Measurements from ENCODE around the gene RPL38. TPM values are rescaled to one million over a fixed set of nuclear protein-coding genes. Genes with fewer than 3 reads are reported as not detected.
A peak's percentile ranks its signal among the peaks of the same experiment; 100 is the strongest.

RPL38 gene
- total and polyA plus RNA-seq, 2 of the 4 experiments (the other 2 are of a cell fraction), result 111 to 527 TPM

DNA sequence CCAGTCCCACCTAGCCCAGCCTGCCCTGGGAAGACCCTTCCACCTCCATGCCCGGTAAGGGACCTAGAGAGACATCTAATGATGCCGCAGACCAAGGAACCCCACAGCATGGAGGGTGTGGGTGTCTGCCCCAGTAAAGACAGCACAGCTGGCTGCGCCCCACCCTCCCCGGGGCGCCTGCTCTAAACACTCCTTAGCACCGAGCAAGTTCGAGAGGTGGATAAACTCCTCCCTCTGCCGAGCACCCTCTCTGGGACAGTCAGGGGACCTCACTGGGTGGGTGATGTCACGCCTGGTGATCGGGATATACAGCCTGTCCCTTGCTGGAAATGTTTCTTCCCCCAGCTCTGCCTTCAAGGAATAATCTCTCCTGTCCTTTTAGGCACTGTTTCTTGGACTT, 53.8 kb downstream of the RPL38 start:
- BruUV-seq (replicated peaks), result no TSS peak
- no peak overlapping the region for H2BK20ac ChIP-seq (ENCODE audit: low read depth, low read length)
- no peak overlapping the region for H4K5ac ChIP-seq (ENCODE audit: low read depth, low read length)
- POLR2A ChIA-PET (ENCODE audit: unreplicated experiment), result no interaction called here
- no peak overlapping the region for H2AK5ac ChIP-seq (ENCODE audit: low read depth, low read length)
- no peak overlapping the region for H2BK5ac ChIP-seq (ENCODE audit: low read depth, low read length, poor library complexity, severe bottlenecking)
- no peak overlapping the region for H3K4ac ChIP-seq (ENCODE audit: low read depth, low read length)
- no peaks in the 10 kb centered on the region for H3K36me3 ChIP-seq (ENCODE audit: control insufficient read depth, insufficient read depth, low read length)
- no peaks in the 10 kb centered on the region for H3K4me1 ChIP-seq (ENCODE audit: control insufficient read depth, insufficient read depth, low read length)
- no peak overlapping the region for H3K14ac ChIP-seq (replicated peaks; ENCODE audit: low read depth, low read length)
- DNase-seq (no peak), ATAC-seq (ENCODE audit: low read depth) (no peak)
- H3K23ac ChIP-seq (ENCODE audit: low read depth, low read length), result no peak overlapping the region
- TF ChIP-seq CEBPB (IDR thresholded peaks at IDR 0.05; ENCODE audit: low read depth, low read length) (no peak), POLR2A (IDR thresholded peaks at IDR 0.05; ENCODE audit: low read depth, low read length) (no peak), NFE2L2 (IDR thresholded peaks at IDR 0.05; ENCODE audit: low read depth, low read length) (no peak), FOS (IDR thresholded peaks at IDR 0.05; ENCODE audit: low read depth, low read length) (no peak), RFX5 (IDR thresholded peaks at IDR 0.05; ENCODE audit: low read depth, low read length) (no peak), MAFK (IDR thresholded peaks at IDR 0.05; ENCODE audit: low read depth, low read length) (no peak)
- dilution Hi-C loops (cut with HindIII; ENCODE audit: low sequenced_read_pairs, unreplicated experiment) (no loop called here), in situ Hi-C loops (cut with MboI; ENCODE audit: low sequenced_read_pairs) (no loop called here), intact Hi-C loops (cut with micrococcal nuclease) (no loop called here)
- H4K20me1 ChIP-seq (ENCODE audit: insufficient read depth, low read length), result no peaks in the 10 kb centered on the region
- no peak overlapping the region for H3K4me2 ChIP-seq (ENCODE audit: low read depth, low read length)
- H4K91ac ChIP-seq (ENCODE audit: insufficient read depth, low read depth, low read length), result no peak overlapping the region
- H3K9me1 ChIP-seq (ENCODE audit: insufficient read depth, low read length), result no peaks in the 10 kb centered on the region
- no peak overlapping the region for H3K56ac ChIP-seq (ENCODE audit: extremely low read depth, insufficient read depth, low read length)
- H3K27me3 ChIP-seq (ENCODE audit: control insufficient read depth, insufficient read depth, low read length), result no peaks in the 10 kb centered on the region; the same call in 1 of the 2 replicates
- H3K9me3 ChIP-seq (ENCODE audit: control insufficient read depth, insufficient read depth, low read length), result no peaks in the 10 kb centered on the region
- no peak overlapping the region for H3K27ac ChIP-seq (ENCODE audit: insufficient read depth, low read length)
- H2BK15ac ChIP-seq (ENCODE audit: low read depth, low read length), result no peak overlapping the region
- H4K8ac ChIP-seq (ENCODE audit: low read depth in 2 of 2, low read length in 2 of 2), result no peak overlapping the region
- no peak overlapping the region for H3K4me3 ChIP-seq (ENCODE audit: insufficient read depth, low read depth, low read length)
- no CpG with 5 or more reads among the region's 10 CpGs for WGBS, 2 experiments (ENCODE audit: extremely low coverage in 2 of 2, insufficient read length in 1 of 2)
- H2BK120ac ChIP-seq (ENCODE audit: low read depth, low read length), result no peak overlapping the region
- no peaks in the 10 kb centered on the region for H3K79me1 ChIP-seq (ENCODE audit: low read depth in 1 of 2, low read length in 2 of 2)
- no peak overlapping the region for H2AK9ac ChIP-seq (replicated peaks; ENCODE audit: low read depth, low read length, poor library complexity)
- no peak overlapping the region for H3K9ac ChIP-seq (ENCODE audit: low read depth, low read length)
- H3K18ac ChIP-seq (ENCODE audit: low read depth, low read length), result no peak overlapping the region
- CTCF ChIA-PET, result interaction anchor here (0.6 kb wide), 1 partner anchor 37 kb away, joined by 3 read pairs; no protein-coding TSS in a partner anchor
- peak overlapping the region; percentile 32 for H2AFZ ChIP-seq (replicated peaks; ENCODE audit: low read length, poor library complexity)
